ENCODE data around the gene MTA1. TPM values are rescaled to one million over a fixed set of nuclear protein-coding genes. Genes with fewer than 3 reads are reported as not detected.

MTA1 gene
- total and polyA plus RNA-seq, 10 of the 15 experiments (the other 5 are each of a cell fraction or from before 2014, with no cell fraction given) = 0.14 to 162 (median 30.6) TPM

GRCh38 chr14:105439179-105439578 is 19.6 kb downstream of the MTA1 start:
- RAD21 ChIA-PET (ENCODE audit: unreplicated experiment) = no interaction called here
- intact Hi-C loops (cut with micrococcal nuclease; ENCODE audit: unreplicated experiment) (no loop called here), in situ Hi-C loops (cut with MboI) (no loop called here)
- H3K9me3 ChIP-seq (replicated peaks; ENCODE audit: control insufficient read depth, insufficient read depth, low read length) = no peaks in the 10 kb centered on the region
- no peak overlapping the region for H3K4me2 ChIP-seq (ENCODE audit: control insufficient read depth, insufficient read depth)
- TF ChIP-seq SP1 (IDR thresholded peaks at IDR 0.05; ENCODE audit: low read depth, low read length) (no peak), GABPA (IDR thresholded peaks at IDR 0.05; ENCODE audit: low read depth) (no peak), RAD21 (IDR thresholded peaks at IDR 0.05; ENCODE audit: insufficient read depth, low read depth, low read length) (no peak), PML (IDR thresholded peaks at IDR 0.05; ENCODE audit: low read length) (no peak), EZH2 (IDR thresholded peaks at IDR 0.05; ENCODE audit: borderline replicate concordance, control insufficient read depth, low read depth, low read length) (no peak), PKNOX1 (IDR thresholded peaks at IDR 0.05) (no peak), STAT3 (IDR thresholded peaks at IDR 0.05; ENCODE audit: low read depth, low read length) (no peak), NFXL1 (IDR thresholded peaks at IDR 0.05; ENCODE audit: borderline replicate concordance) (no peak), KLF5 (IDR thresholded peaks at IDR 0.05; ENCODE audit: partially characterized antibody) (no peak), MTA3 (IDR thresholded peaks at IDR 0.05; ENCODE audit: borderline replicate concordance, low read length) (no peak), TCF7 (IDR thresholded peaks at IDR 0.05; ENCODE audit: borderline replicate concordance) (no peak), CHD1 (IDR thresholded peaks at IDR 0.05; ENCODE audit: low read depth, low read length) (no peak), NKRF (conservative IDR thresholded peaks at IDR 0.05) (no peak), SPI1 (IDR thresholded peaks at IDR 0.05; ENCODE audit: borderline replicate concordance, insufficient read depth, low read depth, low read length) (no peak), ZNF207 (IDR thresholded peaks at IDR 0.05; ENCODE audit: borderline replicate concordance) (no peak), RB1 (IDR thresholded peaks at IDR 0.05; ENCODE audit: borderline replicate concordance) (no peak), CREM (IDR thresholded peaks at IDR 0.05; ENCODE audit: low read depth) (no peak), TARDBP (IDR thresholded peaks at IDR 0.05; ENCODE audit: borderline replicate concordance) (no peak), CHD2 (IDR thresholded peaks at IDR 0.05; ENCODE audit: borderline replicate concordance, low read depth, low read length) (no peak), HCFC1 (IDR thresholded peaks at IDR 0.05; ENCODE audit: low read length) (no peak)
- FAIRE-seq (no peak), ATAC-seq (no peak), DNase-seq (ENCODE audit: low read depth, low spot score) (no peak)
- no peak overlapping the region for H3K27ac ChIP-seq (ENCODE audit: control insufficient read depth, insufficient read depth)
- H3K4me3 ChIP-seq = no peak overlapping the region
- H3K27me3 ChIP-seq (replicated peaks in 1 of 2; ENCODE audit: control insufficient read depth in 2 of 2, insufficient read depth in 2 of 2, low read length in 1 of 2) = no peaks in the 10 kb centered on the region
- SMC1A ChIA-PET (ENCODE audit: uncharacterized antibody, unreplicated experiment) = no interaction called here
- CTCF ChIA-PET = no interaction called here
- POLR2A ChIA-PET = no interaction called here
- no peaks in the 10 kb centered on the region; the same call in 1 of the 2 replicates for H3K4me1 ChIP-seq (ENCODE audit: control insufficient read depth, insufficient read depth, low read length)
- no peak overlapping the region for H2AFZ ChIP-seq (ENCODE audit: control insufficient read depth, low read depth, low read length)
- H3K79me2 ChIP-seq (ENCODE audit: control insufficient read depth, insufficient read depth, low read length) = peaks cover 28% of the 10 kb centered on the region
- no peak overlapping the region for H3K9ac ChIP-seq (ENCODE audit: control insufficient read depth, insufficient read depth, low read length)
- H4K20me1 ChIP-seq (ENCODE audit: control insufficient read depth, insufficient read depth) = no peaks in the 10 kb centered on the region
- 94% methylated on average over 9 of the region's 11 CpGs for WGBS (ENCODE audit: insufficient coverage, insufficient replicate concordance, low lambda C conversion rate, missing lambda C conversion rate)
- no TSS peak for BruUV-seq (replicated peaks)
- peaks cover 0 to 15% of the 10 kb centered on the region in 2 experiments; a peak in 3 of 4 replicates for H3K36me3 ChIP-seq (ENCODE audit: control insufficient read depth in 2 of 2, insufficient read depth in 2 of 2, low read length in 1 of 2)
